Epithelial cell of prostate (primary cell): ENCODE measurements around the gene BRSK2.

Source experiments
- DNase-seq: peaks from one replicate; pipeline ENCODE4 v3.0.0-alpha.2; 2011; ENCODE audit warnings: low read depth, low spot score
- H3K27ac ChIP-seq: fragments of 450-650 bp; 2 replicates; pipeline ENCODE4 v1.5.1; 2017; ENCODE audit warnings: mild to moderate bottlenecking

The BRSK2 gene

DNA sequence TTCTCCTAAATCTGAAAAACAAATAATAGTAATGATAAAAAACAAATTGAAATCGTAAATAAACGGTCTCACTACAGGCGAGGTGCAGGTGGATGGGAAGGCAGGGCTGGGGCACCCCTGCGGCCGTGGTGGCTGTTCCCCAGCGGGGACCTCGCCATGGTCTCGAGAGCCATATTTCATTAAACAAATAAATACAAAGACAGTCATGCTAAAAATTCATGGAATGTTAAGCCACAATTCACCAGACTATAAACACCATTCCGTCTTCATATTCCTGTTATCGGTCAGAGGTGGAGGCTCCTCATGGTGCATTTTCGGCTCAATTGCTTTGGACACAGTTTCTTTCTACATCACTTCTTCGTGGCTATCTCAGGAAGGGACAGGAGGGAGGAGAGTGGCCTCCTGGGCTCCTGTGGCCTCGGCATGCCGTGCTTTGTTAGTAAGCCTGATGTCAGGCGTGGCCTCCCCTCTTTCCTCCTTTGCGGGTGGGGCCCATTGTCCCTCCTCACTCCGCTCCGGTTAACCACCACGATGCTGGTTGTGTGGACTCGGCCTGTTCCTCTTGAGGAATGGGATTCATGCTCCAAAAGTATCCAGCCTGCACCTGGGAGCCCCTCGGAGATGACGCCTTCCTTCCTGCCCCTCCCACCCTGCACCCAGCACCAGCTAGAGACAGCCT, 16.1 kb upstream of the BRSK2 start:
- no peak overlapping the region for H3K27ac ChIP-seq
- no peak for DNase-seq

DNA sequence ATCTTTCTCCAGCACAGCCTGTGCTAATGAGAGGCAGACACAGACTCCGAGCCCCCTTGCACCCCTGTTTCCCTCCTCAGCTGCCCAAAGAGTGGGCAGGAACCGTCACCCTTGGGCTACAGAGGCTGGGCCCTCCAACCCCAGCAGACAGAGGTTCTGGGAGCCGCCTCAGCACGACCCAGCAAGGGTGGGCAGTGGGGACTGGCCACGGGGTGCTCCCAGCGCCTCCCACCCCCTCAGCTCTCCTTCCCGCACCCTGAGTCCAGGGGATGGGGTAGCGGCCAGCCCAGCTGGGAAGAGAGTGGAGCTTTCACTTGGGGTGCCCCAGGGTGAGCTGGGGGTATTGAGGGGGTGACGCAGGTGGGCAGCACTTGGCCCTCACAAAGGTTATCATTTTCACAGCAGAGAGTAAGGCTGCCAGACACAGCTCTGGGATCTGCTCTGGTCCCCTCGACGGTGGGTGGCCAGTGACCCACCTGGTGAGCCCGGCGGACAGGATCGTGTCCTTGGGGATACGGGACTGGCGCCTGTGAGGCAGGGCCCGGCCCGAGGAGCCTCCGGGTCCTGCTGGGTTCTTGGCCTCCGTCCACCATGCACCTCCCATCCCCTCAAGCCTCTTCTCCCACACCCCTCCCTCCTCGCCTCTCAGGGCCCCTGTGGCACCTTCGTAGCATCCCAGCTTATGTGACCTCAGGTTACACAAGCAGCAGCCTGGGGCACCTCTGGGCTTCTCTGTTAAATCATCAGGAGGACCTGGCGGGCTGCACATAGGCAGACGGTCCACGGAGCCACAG, 14.4 kb upstream of the BRSK2 start:
- DNase-seq, result no peak
- no peak overlapping the region for H3K27ac ChIP-seq

DNA sequence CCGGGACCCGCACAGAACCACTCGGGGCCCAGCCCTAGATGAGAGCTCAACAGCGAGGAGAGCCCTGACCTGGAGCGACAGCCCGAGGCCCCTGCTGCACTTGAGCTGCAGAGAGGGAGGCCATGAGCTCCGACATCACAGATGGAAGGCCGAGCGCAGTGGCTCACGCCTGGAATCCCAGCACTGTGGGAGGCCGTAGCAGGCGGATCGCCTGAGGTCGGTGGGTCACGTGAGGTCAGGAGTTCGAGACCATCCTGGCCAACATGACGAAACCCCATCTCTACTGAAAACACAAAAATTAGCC, 13.8 kb upstream of the BRSK2 start:
- H3K27ac ChIP-seq, result no peak overlapping the region
- no peak for DNase-seq

DNA sequence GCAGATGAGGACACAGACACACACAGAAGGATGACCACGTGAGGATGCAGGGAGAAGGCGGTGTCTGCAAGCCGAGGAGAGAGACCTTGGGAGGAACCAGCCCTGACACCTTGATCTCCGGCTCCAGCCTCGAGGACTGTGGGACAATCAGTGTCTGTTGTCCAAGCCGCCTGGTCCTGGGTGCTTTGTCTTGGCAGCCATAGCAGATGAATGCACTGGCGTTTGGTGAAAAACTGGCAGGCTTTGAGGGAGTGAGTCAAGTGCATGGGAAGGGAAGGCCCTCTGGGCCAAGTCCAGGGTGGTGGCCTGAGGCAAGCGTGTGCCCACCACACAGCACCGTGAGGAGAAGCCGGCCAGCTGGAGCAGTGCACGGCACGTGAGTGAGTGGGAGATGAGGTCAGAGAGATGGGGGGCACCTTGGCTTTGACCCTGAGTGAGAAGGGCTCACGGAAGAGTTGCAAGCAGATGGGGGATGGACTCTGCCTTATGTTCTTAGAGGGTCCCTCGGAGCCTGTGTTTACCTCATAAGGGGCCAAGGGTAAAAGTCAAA, 12.4 kb upstream of the BRSK2 start:
- no peak for DNase-seq
- H3K27ac ChIP-seq, result no peak overlapping the region

DNA sequence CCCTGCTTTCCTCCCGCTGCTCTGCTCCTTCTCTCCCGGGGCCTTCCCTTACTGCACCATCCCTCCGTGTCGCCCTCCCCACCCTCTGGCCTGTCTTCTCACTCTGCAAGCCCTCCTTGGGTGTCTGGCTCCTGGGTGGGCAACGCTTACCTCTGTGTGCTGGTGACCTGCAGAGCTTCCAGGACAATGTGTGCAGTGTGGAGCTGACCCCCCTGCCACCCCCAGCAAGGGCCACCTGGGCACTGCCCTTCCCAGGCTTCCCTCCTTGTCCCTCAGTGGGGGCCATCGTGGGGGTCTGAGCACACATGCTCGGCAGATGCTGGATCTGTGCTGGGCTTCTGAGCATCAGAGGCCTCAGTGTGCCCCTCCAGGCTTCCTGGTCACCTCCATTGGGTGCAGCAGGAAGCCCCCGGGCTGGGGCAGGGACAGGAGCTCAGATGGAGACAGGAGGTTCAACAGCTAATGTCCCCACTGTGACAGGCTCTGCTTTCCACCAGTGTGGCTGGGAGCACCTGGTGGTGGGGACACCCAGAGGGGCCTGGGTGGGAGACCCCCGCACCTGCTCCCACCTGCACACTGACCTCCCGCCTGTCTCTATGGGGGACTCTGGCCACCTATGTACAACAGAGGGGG, 7.8 kb upstream of the BRSK2 start:
- H3K27ac ChIP-seq, result no peak overlapping the region
- DNase-seq, result no peak

DNA sequence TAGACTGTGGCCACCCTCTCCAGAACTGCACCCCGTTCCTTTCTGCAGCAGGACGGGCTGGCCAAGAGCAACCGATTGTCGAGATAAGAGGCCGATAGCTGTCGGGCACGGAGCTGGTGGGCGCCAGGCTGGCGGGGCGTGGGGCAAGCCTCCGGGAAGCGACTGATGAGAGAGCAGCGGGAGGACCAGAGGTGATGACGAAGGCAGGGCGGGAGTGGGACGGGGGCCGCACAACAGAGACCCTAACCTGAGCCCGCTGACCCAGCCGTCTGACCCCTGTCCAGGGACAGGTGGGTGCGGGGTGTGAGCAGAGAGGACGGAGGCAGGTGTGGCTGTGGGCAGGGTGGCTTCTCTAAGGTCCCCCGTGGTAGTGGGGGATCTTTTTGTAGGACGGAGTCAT, 7.3 kb upstream of the BRSK2 start:
- no peak overlapping the region for H3K27ac ChIP-seq
- no peak for DNase-seq

DNA sequence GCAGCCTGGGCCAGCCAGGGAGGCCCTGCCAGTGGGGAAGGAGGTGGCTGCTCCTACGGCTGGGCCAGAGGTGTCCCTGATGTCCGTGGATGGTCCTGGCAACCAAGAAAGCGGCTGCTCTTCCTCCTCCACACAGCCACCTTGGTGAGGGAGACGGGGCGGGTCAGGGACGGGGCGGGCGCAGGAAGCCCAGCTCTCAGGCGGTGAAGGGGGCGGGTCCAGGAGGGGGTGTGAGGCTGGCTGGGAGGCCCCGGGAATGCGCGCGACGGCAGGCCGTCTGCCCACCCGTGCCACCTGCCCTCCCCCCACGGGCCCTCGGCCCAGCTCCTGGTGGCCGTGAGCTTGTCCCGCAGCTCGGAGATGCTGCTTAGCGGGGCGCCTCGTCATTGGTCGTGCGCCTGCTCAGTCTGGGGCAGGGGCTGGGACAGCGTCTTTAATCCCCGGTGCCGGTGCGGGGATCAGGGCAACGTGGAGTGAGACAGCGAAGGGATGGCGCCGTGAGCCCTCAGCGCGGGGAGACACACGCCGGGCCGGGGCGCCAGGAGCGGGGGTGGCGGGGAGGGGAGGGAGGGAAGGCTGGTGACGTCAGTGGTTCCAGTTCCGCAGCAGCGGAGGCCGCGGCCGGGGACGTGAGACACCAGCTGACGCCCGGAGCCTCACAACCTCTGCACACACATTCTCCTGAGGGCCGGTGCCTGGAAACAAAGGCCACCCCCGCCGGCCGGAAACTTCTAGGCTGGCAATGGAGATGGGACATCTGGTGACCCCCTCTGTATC, 6.7 kb upstream of the BRSK2 start:
- no peak for DNase-seq
- no peak overlapping the region for H3K27ac ChIP-seq

DNA sequence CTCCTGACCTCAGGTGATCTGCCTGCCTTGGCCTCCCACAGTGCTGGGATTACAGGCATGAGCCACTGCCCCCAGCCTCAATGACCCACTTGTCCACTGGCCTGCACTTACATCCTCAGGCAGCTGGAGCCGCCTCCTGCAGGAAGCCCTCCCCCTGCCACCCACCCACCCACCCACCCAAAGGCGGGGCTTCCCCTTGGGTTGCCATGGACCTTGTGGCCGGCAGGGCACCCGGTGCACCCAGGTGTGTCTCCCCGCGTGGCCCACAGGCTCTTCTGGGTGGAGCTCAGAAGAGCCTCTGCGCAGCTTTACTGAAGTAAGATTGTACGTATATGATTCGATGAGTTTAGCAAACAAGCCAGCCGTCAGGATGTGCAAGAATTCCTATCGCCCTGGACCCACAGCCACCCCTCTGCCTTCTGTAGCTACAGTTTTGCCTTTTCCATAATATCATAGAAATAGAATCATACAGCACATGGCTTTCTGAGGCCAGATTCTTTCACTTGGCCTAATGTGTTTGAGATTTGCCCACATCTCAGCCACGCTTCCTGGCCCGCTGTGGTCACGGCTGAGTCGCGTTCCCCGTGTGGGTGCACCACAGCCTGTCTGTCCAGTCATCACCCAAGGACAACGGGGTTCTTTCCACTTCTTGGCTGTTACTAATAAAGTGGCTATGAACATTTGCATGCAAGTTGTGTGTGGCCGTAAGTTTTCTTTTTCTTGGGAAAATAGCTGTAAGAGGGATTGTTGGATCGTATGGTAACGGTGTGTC, 5.3 kb upstream of the BRSK2 start:
- H3K27ac ChIP-seq, result no peak overlapping the region
- no peak for DNase-seq

DNA sequence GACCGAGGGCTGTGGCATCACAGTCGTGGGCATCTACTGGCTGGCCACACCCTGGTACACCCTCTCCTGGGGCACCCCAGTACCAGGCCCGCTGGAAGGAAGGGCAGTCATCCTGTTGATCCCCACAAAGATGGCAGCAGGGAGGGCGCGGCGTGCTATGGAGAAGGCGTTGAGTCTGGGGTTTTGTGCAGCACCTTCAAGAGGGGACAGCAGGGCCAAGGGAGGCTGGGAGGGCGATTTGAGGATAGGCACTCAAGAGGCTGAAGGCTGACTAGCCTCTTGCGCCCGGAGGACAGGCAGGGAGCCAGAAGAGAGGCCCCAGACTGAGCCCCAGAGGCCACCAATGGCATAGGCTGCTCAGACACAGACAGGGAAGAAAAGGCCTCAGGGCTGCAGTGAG, 2.2 kb upstream of the BRSK2 start:
- DNase-seq, result no peak
- H3K27ac ChIP-seq, result no peak overlapping the region

DNA sequence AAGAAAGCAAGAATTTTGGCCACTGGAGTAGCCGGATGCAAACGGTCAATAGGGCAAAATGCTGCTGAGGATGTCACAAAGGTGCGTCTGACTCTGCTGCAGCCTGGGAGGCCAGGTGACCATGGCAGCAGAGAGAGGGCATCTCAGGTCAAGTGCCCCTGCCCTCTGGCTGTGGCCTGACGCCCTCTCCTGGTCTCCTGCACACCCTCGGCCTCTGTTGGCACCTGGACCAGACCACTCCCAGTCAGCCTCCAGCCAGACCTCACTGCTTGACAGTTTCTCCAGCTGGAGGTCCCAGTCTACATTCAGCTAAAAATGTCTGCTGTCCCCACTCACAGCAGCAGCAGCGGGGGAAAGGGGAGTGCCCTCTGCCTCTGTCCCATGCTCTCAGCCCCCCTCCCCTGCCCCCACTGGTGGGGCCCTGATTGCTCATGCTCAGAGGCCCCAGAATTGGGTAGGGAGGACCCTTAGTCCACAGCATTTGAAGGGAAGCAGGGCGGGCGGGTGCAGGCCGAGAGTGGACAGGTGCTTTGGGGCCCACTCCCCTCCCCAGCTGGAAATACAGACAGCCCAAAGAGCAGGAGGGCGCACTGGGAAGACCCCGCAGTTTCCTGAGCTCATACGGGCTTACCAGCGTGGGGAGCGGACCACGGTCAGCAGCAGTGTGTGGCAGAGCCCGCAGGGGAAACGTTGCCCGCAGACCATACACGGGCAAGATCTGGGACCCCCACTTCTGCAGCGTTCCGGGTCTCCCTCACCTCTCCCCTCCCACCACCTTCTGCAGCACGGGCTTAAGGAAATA, 1.6 kb upstream of the BRSK2 start:
- no peak overlapping the region for H3K27ac ChIP-seq

DNA sequence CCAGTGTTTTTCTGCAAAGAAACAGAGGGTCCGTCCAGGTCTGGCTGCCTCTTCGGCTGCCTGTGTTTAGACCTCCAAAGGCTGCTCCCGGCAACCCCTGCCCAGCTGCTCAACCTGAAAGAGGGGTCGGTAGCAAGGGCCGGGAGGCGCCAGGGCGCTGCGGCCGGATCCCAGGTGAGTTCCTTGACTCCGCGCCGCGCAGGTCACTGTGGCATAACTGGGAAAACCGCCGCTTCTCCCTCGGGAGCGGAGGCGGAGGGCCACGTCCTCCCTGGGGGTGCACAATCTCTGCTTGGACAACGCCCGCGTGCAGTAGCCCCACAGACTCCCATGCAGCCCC, 1.0 kb upstream of the BRSK2 start:
- no peak overlapping the region for H3K27ac ChIP-seq
- no peak for DNase-seq

More for the DNA sequence above, 1.6 kb upstream of the BRSK2 start:
- no peak for DNase-seq

DNA sequence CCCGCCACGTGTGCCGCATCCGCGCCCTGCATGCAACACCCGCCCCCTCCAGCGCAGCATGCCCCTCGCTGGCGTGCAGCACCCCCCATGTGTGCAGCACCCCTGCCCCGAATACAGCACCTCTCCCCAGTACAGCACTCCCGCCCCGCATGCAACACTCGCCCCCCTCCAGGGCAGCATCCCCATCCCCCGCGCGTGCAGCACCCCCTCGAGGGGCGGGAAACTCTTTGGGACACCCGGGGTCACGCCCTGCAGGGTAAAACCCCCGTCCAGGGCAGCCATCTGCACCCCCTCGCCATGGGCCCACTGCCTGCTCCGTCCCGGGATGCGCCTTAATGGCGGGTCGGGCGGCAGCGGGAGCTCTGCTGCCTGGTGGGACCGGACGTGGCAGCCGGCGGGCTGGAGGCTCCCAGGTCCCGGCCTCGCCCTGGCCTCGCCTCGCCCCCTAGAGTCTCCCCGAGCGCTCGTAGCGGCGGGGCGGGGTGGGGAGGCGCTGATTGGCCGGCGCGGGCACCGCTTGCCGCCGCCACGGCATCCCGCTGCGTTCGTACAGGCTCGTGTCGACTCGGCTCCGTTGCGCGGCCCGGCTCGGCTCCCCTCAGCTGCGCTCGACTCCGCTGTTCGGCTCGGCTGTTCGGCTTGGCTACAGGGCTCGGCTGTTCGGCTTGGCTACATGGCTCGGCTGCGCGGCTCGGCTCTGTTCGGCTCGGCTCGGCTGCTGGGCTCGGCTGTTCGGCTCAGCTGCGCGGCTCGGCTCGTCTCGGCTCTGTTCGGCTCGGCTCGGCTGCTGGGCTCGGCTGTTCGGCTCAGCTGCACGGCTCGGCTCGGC, 417 bp upstream of the BRSK2 start:
- DNase-seq, result peak; percentile 58
- H3K27ac ChIP-seq, result no peak overlapping the region

DNA sequence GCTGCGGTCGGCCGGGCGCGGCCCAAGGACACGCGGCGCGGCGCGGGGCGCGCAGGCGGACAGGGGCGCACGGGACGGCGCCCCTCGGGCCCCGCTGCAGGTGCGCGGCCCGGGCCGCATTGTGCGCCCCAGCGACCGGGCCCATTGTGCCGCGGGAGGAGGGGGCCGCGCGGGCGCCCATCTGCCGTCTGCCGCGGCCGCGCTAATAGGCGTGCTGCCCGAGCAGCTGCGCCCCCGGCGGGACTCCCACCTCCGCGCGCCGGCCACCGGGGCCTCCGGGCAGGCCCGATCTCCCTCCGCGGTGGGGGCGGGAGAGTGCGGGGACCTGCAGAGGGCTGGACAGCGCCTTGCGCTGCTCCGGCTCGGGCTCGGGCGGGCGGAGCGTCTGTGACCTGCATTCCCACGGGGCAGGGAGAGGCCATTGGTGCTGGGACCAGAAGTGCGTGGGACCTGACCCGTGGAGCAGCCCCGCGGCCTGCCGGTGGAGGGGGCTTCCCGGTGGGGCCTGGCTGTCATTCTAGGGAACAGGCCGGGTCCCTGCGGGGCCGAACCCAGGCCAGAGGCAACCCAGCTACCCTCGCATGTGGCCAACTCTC, 933 bp downstream of the BRSK2 start:
- no peak overlapping the region for H3K27ac ChIP-seq
- DNase-seq, result no peak

DNA sequence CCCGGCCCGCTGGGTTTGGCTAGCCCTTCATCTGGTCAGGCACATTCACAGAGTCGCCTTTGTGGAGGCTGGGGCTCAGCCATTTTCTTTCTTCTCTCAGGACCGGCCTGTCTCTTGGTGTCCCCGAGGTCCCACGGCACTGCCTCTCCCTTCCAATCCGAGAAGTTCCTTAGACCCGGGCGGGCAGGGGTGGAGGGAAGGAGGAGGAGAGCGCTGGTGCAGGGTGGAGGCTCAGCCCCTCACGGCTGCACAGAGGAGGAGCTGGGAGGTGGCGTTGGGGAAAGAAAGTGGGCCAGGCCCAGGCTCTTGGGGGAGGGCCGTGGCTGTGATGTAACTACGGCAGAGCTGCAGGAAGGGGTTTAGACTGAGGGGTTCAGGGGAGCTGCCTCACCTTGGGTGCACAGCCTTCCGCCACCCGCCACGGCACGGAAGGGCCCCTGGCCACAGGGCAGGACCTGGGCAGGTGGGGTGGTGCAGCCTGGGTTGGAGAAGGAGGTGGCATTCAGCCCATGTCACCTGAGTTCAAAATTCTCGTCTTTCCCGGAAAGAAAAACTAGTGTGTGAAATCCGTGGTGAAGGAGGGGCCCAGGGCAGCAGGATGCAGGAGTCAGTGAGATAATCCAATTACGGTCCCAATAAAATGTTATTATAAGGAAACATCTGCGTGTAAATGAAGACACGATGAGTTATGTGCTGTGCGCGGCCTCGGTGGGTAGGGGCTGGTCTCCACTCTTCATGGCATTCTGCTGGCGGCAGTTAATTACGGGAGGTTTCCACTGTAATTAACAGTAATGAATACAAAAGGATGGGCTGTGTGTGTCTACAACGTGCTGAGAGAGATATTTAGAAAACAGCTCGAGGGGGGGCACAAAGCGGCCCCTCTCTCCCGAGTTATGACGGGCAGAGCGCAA, 1.7 kb downstream of the BRSK2 start:
- H3K27ac ChIP-seq, result no peak overlapping the region
- no peak for DNase-seq

DNA sequence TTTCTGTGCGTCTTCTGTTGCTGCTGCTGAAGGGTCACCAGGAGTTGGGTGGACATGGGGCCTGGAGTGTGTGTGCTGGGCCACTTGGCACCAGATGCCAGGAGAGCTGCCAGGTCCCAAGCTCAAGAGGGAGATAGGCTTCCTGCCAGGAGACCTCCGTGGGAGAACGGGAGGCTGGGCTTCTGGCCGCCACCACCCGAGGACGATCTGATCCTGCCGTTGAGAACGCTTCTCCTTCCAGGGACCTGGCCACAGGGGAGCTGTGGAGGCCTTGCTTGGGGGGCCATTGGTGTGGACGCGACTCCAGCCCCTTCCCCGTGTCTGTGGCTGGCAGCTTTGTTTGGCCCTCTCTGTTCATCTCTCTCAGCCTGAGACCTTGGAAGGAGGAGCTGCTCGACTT, 2.4 kb downstream of the BRSK2 start:
- DNase-seq, result no peak
- no peak overlapping the region for H3K27ac ChIP-seq

DNA sequence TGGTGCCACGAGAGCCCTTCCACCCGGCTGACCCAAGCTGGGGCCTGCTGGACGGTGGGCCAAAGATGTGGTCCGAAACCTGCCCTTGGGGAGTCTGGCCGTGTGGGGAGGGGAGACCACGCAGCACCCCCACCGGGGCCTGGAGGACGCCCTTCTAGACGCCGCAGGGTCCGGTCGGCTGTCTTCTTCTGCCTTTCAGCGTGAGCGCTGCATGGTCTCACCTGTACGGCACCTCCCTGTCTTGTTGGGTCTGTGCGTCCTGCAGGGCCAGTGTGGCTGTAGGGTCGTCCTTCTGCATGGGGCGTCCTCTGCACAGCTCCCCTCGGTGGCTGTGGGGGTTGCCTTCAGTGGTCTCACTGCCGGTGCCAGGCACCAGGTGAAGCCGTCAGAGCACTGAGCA, 2.8 kb downstream of the BRSK2 start:
- no peak for DNase-seq
- H3K27ac ChIP-seq, result no peak overlapping the region
